Cardiac muscle cell (in vitro differentiated cells and primary cell): ENCODE data around the gene CD36. TPM values are rescaled to one million over a fixed set of nuclear protein-coding genes. Genes with fewer than 3 reads are reported as not detected.

ENCODE experiments used
- DNase-seq, 2 donors: peaks; one replicate each; pipeline versions ENCODE4 v3.0.0 to v3.0.0-alpha.2; 2010 to 2017; ENCODE audit warnings: low read depth in 1 of 2, low spot score in 1 of 2
- H3K27ac ChIP-seq: fragments of 200-600 bp; sonication (generic); 2 replicates; pipeline ENCODE4 v1.5.1; 2016
- H3K27me3 ChIP-seq: fragments of 200-600 bp; sonication (generic); 2 replicates; pipeline ENCODE4 v1.6.0; 2016; ENCODE audit warnings: control low read depth
- H3K36me3 ChIP-seq: fragments of 200-600 bp; sonication (generic); 2 replicates; pipeline ENCODE4 v1.5.1; 2016; ENCODE audit warnings: control low read depth
- H3K4me1 ChIP-seq: fragments of 200-600 bp; sonication (generic); 2 replicates; pipeline ENCODE4 v1.8.1; 2017; ENCODE audit warnings: low read depth, mild to moderate bottlenecking, mixed run types
- H3K4me3 ChIP-seq: fragments of 200-600 bp; sonication (generic); 2 replicates; pipeline ENCODE4 v1.5.1; 2016; ENCODE audit warnings: mild to moderate bottlenecking
- H3K9me3 ChIP-seq: fragments of 200-600 bp; sonication (generic); 2 replicates; pipeline ENCODE4 v1.5.1; 2017; ENCODE audit warnings: low read depth, mild to moderate bottlenecking, control low read depth
- polyA plus RNA-seq: library from polyadenylated mRNA; unstranded; fragments of >200 nt; fragmentation: Nextera tagmentation; extraction: Ambion mirVana; gene quantifications from 2 replicates; pipeline ENCODE4 v1.2.1, GENCODE V29; 2016
- total RNA-seq: library from RNA; depleted of rRNA; stranded (reverse); fragments of >200 nt; gene quantifications from 2 replicates; pipeline ENCODE4 v1.2.3, GENCODE V29; 2016
- TF ChIP-seq, protein P1 (sequence below): IDR thresholded peaks from 2 replicates; pipeline ENCODE4 v1.5.1; 2012; ENCODE audit warnings: low read depth, mild to moderate bottlenecking, low read length

The CD36 gene
- total and polyA plus RNA-seq, 2 experiments from 2014 or later, result 1.1 to 4.2 TPM

DNA sequence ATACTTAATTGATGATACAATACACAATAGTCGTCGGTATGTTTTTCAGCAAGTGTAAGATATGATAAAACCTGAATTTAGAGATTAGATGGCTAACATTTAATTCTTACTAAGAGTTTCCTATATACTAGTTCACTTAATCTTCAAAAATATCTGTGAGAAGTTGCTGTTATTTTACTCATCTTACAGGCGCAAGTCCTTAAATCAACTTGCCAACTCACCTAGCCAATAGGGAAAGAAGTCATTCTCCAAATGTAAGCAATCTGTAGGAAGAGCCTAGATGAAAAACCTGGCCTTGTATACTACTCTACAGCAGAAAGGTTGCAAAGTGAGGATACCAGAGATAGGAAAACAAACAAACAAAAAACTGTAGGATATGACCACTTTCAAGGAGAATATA is 10.6 kb downstream of the CD36 start:
- Histone ChIP-seq H3K27me3 (no peaks in the 10 kb centered on the region), H3K9me3 (no peaks in the 10 kb centered on the region), H3K4me1 (no peaks in the 10 kb centered on the region), H3K4me3 (no peak overlapping the region), H3K36me3 (no peaks in the 10 kb centered on the region), H3K27ac (no peak overlapping the region)
- no peak for DNase-seq
- TF ChIP-seq, protein P1, sequence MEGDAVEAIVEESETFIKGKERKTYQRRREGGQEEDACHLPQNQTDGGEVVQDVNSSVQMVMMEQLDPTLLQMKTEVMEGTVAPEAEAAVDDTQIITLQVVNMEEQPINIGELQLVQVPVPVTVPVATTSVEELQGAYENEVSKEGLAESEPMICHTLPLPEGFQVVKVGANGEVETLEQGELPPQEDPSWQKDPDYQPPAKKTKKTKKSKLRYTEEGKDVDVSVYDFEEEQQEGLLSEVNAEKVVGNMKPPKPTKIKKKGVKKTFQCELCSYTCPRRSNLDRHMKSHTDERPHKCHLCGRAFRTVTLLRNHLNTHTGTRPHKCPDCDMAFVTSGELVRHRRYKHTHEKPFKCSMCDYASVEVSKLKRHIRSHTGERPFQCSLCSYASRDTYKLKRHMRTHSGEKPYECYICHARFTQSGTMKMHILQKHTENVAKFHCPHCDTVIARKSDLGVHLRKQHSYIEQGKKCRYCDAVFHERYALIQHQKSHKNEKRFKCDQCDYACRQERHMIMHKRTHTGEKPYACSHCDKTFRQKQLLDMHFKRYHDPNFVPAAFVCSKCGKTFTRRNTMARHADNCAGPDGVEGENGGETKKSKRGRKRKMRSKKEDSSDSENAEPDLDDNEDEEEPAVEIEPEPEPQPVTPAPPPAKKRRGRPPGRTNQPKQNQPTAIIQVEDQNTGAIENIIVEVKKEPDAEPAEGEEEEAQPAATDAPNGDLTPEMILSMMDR, result no peak

DNA sequence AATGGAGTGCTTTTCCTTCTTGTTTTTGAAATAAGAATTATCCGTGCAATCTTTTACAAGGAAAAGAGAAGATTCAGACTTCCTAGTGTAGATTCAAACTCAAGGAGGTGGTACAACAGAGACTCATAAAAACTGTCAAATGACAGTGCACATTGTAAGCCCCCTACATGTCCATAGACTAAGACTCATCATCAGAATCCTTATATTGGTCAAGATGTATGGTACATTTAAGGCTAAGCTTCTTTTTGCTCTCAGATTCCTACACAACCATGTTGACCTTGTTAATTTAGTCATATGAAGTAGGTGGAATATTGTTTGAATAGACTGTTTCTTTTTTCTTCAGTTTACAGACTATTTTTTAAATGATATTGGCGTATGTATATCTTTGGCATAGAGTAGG is 11.6 kb downstream of the CD36 start:
- no peaks in the 10 kb centered on the region for H3K9me3 ChIP-seq
- H3K36me3 ChIP-seq, result no peaks in the 10 kb centered on the region
- no peak for DNase-seq
- H3K4me3 ChIP-seq, result no peak overlapping the region
- TF ChIP-seq, protein P1, result no peak
- no peaks in the 10 kb centered on the region for H3K27me3 ChIP-seq
- H3K27ac ChIP-seq, result no peak overlapping the region
- no peaks in the 10 kb centered on the region for H3K4me1 ChIP-seq

DNA sequence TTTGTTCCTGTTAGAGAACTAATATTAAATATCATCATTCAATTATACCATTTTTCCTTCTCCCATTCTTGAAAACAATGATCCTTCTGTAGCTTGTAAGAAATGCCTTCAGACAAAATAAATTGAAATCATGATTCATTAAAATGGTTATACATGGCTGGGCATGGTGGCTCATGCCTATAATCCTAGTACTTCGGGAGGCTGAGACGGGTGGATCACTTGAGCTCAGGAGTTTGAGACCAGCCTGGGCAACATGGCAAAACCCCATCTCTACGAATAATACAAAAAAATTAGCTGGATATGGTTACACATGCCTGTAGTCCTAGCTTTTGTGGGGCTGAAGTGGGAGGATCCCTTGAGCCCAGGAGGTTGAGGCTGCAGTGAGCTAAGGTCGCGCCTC is 13.0 kb downstream of the CD36 start:
- no peak overlapping the region for H3K27ac ChIP-seq
- TF ChIP-seq, protein P1, result no peak
- no peak for DNase-seq

DNA sequence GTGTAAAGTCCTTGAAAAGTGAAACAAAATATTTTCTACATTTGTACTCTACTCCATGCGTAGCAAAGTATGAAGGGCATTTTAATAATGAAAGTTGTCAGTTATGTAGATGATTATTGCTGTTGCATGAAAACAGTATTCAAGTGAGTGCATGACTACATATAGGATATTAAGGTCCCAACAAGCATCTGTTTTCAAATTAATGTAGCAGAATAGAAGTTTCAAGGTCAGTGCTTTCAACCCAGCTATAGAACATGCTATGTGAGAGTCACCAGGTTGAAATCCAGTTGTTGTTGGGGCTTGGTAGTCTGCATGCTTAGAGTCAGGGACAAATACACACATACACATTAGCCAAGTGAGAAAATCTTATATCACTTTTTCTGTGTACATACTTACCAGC is 14.8 kb downstream of the CD36 start:
- TF ChIP-seq, protein P1, result no peak
- no peak for DNase-seq

More for the DNA sequence above, 13.0 kb downstream of the CD36 start:
- no peaks in the 10 kb centered on the region for H3K9me3 ChIP-seq
- H3K4me3 ChIP-seq, result no peak overlapping the region
- H3K4me1 ChIP-seq, result no peaks in the 10 kb centered on the region
- H3K36me3 ChIP-seq, result no peaks in the 10 kb centered on the region
- no peaks in the 10 kb centered on the region for H3K27me3 ChIP-seq

DNA sequence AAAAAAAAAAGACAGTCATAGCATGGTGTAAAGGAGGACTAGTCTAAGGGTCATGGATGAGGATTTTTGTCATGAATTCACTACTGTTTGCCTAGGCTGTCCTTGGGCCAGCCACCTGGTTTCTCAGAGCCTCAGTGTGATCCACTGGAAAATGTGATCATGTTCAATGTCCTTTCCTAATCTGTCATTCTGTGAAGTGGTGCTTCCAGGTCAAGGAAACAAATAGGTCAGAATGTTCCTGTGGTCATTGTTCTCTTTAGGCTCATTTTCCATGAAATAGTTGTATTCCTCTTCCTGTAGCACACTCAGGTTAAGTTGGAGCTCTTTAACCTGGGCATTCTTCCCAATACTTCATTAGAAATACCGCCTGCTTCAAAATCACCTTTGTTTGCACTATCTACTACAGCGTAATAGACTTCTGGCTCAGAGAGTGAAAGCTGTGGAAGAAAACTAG is 16.5 kb downstream of the CD36 start:
- H3K4me1 ChIP-seq, result no peaks in the 10 kb centered on the region
- H3K4me3 ChIP-seq, result no peak overlapping the region
- H3K9me3 ChIP-seq, result no peaks in the 10 kb centered on the region
- H3K27me3 ChIP-seq, result no peaks in the 10 kb centered on the region
- no peak for DNase-seq
- H3K27ac ChIP-seq, result no peak overlapping the region
- TF ChIP-seq, protein P1, result no peak
- no peaks in the 10 kb centered on the region for H3K36me3 ChIP-seq

More for the DNA sequence above, 14.8 kb downstream of the CD36 start:
- no peaks in the 10 kb centered on the region for H3K27me3 ChIP-seq
- no peak overlapping the region for H3K4me3 ChIP-seq
- no peaks in the 10 kb centered on the region for H3K4me1 ChIP-seq
- H3K9me3 ChIP-seq, result no peaks in the 10 kb centered on the region
- H3K36me3 ChIP-seq, result no peaks in the 10 kb centered on the region
- H3K27ac ChIP-seq, result no peak overlapping the region

DNA sequence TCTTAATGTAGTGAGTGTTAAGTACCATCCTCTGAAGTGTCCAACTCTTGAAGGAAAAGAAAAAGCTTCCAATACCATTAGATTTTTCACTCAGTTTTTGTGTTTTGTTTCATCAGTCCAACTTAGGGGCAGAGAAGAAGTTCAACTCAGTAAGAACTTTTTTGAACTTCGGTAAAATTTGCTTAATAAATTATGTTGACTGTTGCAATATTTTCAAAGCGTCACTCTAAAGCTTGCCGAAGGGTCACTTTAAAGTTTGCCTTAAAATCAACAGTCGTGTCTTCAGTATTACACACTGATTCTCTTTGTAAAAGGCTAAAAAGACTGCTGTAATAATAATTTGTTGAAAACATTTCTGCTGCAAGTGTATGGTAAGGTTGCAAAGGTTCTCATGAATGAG is 17.6 kb downstream of the CD36 start:
- Histone ChIP-seq H3K36me3 (no peaks in the 10 kb centered on the region), H3K27ac (no peak overlapping the region), H3K4me3 (no peak overlapping the region), H3K27me3 (no peaks in the 10 kb centered on the region), H3K9me3 (no peaks in the 10 kb centered on the region), H3K4me1 (no peaks in the 10 kb centered on the region)
- TF ChIP-seq, protein P1, result no peak
- DNase-seq, result no peak
